Stimulated activated CD4-positive, alpha-beta T cell treated with anti-CD3 and anti-CD28 coated beads, Interleukin-12 subunit alpha, Interleukin-12 subunit beta, amount 100 ng/mL, for 24 hours (primary cell): Measurements from ENCODE around the gene DRD3.

Experiments used
- DNase-seq, 2 experiments: peaks; one replicate each; pipeline ENCODE4 v3.0.0-alpha.2; 2020; ENCODE audit warnings: low read depth in 2 of 2

The DRD3 gene

DNA sequence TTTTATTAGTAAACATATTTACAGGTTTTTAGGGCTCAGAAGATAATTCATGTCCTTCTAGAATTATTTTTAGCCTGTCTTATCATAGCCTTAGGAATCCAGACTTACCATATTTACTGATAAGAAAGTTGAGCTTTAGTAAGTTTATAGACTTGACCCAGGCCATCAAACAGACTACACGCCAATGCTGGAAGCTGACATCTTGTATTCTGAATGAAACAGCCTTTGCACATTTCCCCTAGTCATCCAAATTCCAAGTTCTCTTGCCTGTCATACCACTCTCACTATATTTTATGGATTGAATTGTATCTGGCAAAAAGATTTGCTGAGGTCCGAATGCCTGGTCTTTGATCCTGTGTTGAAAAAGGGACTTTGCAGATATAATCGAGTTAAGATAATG, 58.6 kb downstream of the DRD3 start:
- no peak for DNase-seq

DNA sequence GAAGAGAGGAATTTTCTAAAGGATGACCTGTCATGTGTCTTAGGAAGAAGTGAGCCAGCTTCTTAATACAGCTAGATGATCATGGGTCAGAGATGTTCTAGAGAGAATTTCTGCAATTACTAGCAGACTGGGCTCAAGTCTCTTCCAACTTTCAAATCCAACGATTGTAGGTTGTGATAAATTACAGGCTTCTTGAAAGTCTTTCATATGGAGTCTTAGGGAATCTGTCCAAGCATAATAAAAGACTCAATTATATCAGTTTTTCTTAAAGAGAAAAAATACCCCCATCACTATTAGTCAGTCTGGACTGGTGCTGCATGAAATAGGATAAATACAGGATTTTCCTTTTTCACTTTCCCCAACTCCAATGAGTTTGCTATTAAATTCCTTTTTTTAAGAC, 59.1 kb downstream of the DRD3 start:
- DNase-seq, result no peak

- DNase-seq, result no peak
Measured at GRCh38 chr3:114115143-114115542, 63.7 kb downstream of the DRD3 start.

- no peak for DNase-seq
Measured at GRCh38 chr3:114114719-114115118, 64.1 kb downstream of the DRD3 start.

DNA sequence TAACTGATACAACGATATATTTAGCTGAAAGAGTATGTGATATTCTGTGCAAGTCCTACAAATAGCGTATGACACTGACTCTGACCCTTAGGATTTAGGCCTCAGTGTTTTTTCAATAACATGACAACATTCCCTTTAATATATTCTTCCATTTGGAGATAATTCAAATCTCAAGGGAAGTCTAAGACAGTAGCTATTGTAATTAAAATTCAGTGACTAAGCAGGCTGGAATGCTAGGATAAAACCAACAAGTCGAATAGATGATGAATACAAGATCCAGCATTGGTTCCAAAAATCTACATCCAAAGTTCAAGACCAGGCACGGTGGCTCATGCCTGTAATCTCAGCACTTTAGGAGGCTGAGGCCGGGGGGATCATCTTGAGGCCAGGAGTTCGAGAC, 66.2 kb downstream of the DRD3 start:
- DNase-seq, result no peak

- no peak for DNase-seq
Measured at GRCh38 chr3:114111060-114111770, 67.6 kb downstream of the DRD3 start.

DNA sequence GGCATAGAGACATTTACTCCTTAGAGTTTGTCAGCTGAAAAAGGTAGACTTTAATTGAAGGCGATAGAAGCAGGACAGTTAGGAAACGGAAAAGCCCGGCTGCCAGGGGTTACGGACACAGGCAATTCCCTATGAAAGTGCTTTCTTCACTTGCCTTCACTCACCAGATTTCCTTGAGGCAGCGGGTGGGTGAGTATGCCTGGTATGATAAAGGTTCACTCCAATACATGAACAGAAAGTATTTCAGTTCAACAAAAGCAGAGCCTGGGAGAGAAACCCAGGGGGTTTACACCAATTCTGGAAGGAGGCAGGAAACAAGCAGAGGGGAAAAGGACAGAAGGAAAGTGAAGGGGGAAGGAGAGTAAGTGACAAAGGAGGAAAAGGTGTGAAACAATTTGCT, 68.4 kb downstream of the DRD3 start:
- no peak for DNase-seq

DNA sequence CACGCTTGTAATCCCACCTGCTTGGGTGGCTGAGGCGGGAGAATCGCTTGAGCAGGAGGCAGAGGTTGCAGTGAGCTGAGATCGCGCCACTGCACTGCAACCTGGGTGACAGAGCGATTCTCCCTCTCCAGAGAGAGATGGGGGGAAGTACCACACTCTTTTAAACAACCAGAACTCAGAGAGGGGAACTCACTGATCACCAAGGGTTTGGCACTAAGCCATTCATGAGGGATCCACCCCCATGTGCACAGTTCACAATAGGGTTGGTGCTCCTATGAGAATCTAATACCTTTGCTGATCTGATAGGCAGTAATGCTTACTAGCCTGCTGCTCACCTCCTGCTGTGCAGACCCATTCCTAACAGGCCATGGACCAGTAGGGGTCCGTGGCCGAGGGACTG, 70.7 kb downstream of the DRD3 start:
- no peak for DNase-seq

- DNase-seq, result no peak
Measured at GRCh38 chr3:114104414-114104813, 74.4 kb downstream of the DRD3 start.

DNA sequence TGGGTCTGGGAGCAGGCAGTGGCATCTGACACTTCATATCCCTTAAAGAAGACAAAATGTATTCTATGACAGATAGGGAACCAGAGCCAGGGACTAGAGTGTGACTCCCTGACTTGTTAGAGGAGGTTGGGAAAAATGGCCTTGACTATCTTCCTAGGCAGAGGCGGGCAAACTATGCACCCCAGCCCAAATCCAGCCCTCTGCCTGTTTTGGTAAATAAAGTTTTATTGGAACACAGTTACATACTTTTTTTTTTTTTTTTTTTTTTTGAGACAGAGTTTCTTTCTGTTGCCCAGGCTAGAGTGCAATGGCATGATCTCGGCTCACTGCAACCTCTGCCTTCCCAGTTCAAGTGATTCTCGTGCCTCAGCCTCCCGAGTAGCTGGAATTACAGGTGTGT, 75.0 kb downstream of the DRD3 start:
- DNase-seq, result no peak

GRCh38 chr3:114103181-114103580, 75.7 kb downstream of the DRD3 start:
- DNase-seq, result no peak

DNA sequence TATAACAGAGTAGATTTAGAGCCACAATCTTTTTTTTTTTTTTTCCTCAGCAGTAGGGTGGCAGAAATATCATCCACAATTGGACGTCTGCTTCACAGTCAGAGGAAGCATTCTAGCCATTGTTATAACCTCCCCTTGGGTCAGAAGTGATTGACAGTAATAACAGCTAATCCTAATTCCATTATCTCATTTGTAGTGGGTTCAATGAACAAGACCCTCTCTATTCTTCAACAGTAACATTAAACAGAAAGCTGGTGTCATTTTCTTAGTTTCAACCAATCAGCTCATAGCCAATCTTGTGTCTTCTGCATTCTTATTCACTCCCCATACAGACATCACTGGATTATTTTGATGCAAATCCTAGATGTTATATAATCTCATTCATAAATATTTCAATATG, 77.8 kb downstream of the DRD3 start:
- no peak for DNase-seq

DNA sequence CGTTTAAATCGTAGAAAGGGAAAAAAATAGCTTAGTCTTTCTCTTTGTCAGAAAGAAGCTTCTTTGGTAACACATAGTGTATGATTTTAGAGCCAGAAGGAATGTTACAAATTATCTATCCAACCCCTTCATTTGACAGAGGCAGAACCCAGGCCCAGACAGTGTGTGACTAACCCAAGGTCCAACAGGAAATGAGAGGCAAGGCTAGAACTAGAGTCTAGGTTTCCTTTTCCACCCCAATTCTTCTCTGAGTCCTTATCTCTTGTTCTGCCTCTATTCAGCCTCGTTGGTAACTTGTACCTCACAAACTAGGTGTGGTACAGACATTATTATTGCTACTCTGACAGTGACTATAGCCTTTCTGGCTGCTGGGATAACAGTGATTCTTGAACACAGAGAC, 83.1 kb downstream of the DRD3 start:
- no peak for DNase-seq

DNA sequence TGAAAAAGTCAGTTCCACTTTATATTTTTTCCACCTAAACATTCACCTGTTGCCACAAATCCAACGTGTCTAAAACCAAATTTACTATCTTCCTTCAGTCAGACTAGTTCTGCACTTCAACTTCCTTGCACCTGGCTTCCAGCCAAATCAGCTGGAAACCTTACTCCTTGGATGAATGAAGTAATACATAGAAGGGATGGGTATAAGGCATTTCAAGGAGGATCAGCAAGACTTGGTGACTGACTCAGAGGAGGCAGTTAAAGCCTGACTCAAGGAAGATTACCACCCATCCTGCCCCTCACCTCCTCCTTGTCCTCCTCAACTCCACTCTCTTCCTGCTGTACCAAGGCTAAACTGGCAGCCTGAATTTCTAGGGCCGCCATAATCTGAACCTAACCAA, 85.3 kb downstream of the DRD3 start:
- DNase-seq, result no peak

DNA sequence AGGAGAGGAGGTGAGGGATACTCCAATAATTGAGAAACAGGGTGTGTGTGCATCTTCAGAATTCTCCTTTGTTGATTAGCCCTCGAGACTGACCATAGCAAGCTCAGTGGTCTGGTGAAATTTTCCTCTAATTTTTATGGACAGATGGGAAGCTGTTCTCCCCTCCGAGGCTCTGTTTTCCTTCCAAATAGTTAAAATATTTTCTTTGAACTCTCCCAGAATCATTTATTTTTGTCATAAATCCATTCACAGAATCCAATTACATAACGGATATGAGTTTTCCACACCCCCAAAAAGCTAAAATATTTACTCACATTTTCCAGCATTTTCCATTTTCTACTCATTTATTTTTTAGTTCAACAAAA, 85.9 kb downstream of the DRD3 start:
- DNase-seq, result no peak

DNA sequence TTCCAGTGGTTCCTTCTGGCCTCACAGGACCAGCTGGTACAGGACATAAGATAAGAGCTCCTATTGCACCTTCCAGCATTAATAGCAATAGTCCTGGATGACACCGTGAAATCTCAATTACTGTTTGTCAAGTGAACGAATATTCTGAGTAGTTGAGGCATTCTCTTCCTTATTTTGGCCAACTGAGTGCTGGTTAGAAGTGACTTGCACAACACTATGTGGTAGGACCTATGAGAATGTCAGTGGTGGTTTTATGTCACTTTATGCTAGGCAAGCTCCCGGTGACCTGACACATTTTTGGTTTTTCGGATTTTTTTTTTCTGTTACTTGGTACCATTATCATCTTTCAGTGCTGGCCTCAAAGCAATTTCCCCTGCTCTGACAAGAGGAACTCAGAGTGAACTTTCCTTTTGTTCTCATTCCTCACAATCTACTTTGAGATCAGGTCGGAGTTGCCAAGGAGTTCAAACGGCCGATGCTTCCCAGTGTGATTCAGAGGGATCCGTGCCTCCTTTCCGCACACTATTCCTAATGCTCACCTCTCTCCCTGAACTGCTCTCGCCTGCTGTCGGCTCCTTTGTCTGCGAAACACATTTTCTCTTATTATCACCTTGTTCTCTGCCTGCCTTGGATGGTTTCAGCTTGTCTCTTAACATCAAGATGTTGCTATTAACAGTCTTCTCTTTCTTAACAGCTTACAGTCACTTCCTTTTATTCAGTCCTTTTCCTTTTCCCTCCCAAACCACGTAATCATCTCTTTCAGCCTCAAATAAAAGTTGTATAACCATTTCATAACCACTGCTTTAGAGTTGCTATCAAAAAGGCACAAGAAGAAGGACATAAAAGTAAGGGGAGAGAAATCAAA, 86.5 kb downstream of the DRD3 start:
- no peak for DNase-seq

GRCh38 chr3:114089675-114090074, 89.2 kb downstream of the DRD3 start:
- DNase-seq, result no peak

GRCh38 chr3:114086356-114086755, 92.5 kb downstream of the DRD3 start:
- no peak for DNase-seq

GRCh38 chr3:114083112-114083511, 95.7 kb downstream of the DRD3 start:
- no peak for DNase-seq

DNA sequence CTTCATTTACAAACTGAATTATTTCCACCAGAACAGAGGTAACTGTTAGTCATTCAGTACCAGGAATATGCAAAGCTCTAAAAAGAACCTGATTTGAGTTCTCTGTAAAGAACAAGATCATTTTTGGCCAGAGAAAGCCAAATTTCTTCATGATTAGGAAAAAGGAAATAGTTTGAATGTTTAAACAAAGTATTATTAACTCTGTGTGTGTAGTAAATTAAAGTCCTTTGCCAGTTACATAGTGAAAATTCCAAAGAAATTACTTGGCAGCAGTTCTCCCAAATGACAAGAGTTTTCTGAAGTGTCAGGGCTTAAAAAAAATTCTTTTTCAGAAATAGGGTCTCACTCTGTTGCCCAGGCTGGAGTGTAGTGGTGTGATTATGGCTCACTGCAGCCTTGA, 97.8 kb downstream of the DRD3 start:
- DNase-seq, result no peak

DNA sequence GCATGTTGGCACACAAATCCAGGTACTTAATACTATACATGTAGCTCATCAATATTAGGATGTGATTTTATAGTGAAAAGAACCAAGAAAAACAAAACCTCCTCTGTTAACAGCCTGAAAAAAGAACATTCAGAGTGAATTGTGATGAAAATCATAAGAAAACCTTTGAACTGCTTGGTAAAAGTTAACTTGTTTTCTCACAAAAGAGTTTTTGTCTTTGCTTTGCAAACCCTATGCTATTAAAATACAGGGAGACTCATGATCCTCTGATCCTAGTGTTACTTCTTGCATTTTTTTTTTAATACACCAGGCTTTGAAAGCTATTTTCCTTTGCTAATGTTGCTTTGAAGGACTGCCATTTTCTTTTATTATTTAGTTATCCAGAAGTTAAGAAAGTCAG, 98.7 kb downstream of the DRD3 start:
- no peak for DNase-seq

DNA sequence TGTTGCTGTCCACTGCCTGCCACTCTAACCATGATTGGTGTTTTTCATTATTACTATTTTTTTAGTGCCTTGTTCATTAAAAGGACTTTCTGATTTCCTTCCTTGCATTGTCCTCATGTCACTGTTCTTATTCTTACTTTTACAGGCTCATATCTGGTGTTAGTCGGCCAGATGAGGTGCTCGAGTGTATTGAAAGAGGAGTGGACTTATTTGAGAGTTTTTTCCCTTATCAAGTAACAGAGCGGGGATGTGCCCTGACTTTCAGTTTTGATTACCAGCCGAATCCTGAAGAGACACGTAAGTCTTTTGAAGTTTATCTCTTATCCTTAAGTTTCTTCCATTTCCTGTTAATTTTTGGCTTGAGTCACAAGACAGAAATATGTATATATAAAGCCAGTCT, 99.1 kb downstream of the DRD3 start:
- no peak for DNase-seq

DNA sequence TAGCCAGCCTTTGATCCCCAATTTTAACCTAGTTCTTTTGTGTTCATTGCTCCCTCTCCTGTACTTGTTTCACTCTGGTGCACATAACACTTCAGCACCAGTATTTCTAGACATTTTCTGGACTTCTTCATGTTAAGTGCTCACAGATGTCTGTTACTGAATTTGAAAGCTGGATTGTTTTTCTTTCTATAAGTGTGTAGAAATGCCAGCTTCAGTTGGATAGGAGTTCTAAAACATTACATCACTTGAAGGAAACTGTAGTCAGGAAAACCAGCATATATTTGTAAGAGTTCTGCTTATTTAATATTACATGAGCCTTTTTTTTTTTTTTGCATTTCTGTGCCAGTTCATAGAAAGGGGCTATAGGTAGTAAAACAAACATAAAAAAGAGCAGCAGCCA, 100.7 kb downstream of the DRD3 start:
- DNase-seq, result no peak
